GM23338 (cell line): ENCODE results near the gene PARD3. TPM values are rescaled to one million over a fixed set of nuclear protein-coding genes. Genes with fewer than 3 reads are reported as not detected.
"Not testable (repeated sequence)": the region's sequence is repeated elsewhere in the genome, so short reads cannot be mapped to it uniquely, and the experiment has no call there.

Experiments used
- ATAC-seq: fragments of 200-7000 bp; cut with Tn5 transposase; 3 replicates; pipeline ENCODE4 v1.9.1; 2020
- DNase-seq: peaks from one replicate; pipeline ENCODE4 v3.0.0-alpha.2; 2015; ENCODE audit warnings: low spot score
- H2AFZ ChIP-seq: fragments of 200-600 bp; sonication (generic); 2 replicates; pipeline ENCODE4 v1.8.0; 2016; ENCODE audit warnings: antibody characterized with exemption, mild to moderate bottlenecking, moderate library complexity
- H3F3A ChIP-seq: fragments of 200-600 bp; sonication (generic); replicated peaks from 2 replicates; pipeline ENCODE4 v1.8.0; 2017; ENCODE audit warnings: antibody characterized with exemption, mixed run types, low read depth
- H3K27ac ChIP-seq: fragments of 200-600 bp; sonication (generic); 2 replicates; pipeline ENCODE4 v1.6.1; 2016; ENCODE audit warnings: low read depth
- H3K27me3 ChIP-seq: fragments of 200-600 bp; sonication (generic); 2 replicates; pipeline ENCODE4 v1.8.0; 2016; ENCODE audit warnings: mild to moderate bottlenecking, mixed run types, moderate library complexity; ENCODE audit not compliant: insufficient read depth
- H3K36me3 ChIP-seq: fragments of 200-600 bp; sonication (generic); 2 replicates; pipeline ENCODE4 v1.8.0; 2016; ENCODE audit warnings: mild to moderate bottlenecking; ENCODE audit not compliant: insufficient read depth
- H3K4me1 ChIP-seq: fragments of 200-600 bp; sonication (generic); 2 replicates; pipeline ENCODE4 v1.8.0; 2016; ENCODE audit warnings: mild to moderate bottlenecking, moderate library complexity; ENCODE audit not compliant: insufficient read depth
- H3K4me2 ChIP-seq: fragments of 200-600 bp; sonication (generic); 2 replicates; pipeline ENCODE4 v1.7.1; 2017; ENCODE audit warnings: mixed run types
- H3K4me3 ChIP-seq: fragments of 200-600 bp; sonication (generic); 2 replicates; pipeline ENCODE4 v1.6.1; 2016; ENCODE audit warnings: mixed run types
- H3K79me2 ChIP-seq: fragments of 200-600 bp; sonication (generic); replicated peaks from 2 replicates; pipeline ENCODE4 v1.8.0; 2017; ENCODE audit warnings: mild to moderate bottlenecking; ENCODE audit not compliant: insufficient read depth
- H3K9me2 ChIP-seq: fragments of 200-600 bp; sonication (generic); 2 replicates; pipeline ENCODE4 v1.8.0; 2017; ENCODE audit not compliant: insufficient read depth
- H4K20me1 ChIP-seq: fragments of 200-600 bp; sonication (generic); replicated peaks from 2 replicates; pipeline ENCODE4 v1.8.0; 2017; ENCODE audit warnings: mild to moderate bottlenecking; ENCODE audit not compliant: insufficient read depth
- H3K27ac Mint-ChIP-seq: 2 replicates; pipeline ENCODE4 v1.8.0; 2020; ENCODE audit warnings: inconsistent platforms, mild to moderate bottlenecking, moderate library complexity, mixed read lengths
- H3K27me3 Mint-ChIP-seq: 3 replicates; pipeline ENCODE4 v1.8.0; 2022; ENCODE audit warnings: low read depth, mild to moderate bottlenecking, moderate library complexity, mixed read lengths, inconsistent platforms; ENCODE audit not compliant: insufficient read depth, poor library complexity
- H3K36me3 Mint-ChIP-seq: 3 replicates; pipeline ENCODE4 v1.8.0; 2021; ENCODE audit warnings: low read depth, mild to moderate bottlenecking, inconsistent platforms, moderate library complexity, mixed read lengths
- H3K4me1 Mint-ChIP-seq: 3 replicates; pipeline ENCODE4 v1.8.0; 2020; ENCODE audit warnings: mild to moderate bottlenecking, inconsistent platforms, mixed read lengths
- H3K4me3 Mint-ChIP-seq: 3 replicates; pipeline ENCODE4 v1.8.0; 2021; ENCODE audit warnings: moderate library complexity, mild to moderate bottlenecking, inconsistent platforms, mixed read lengths
- H3K9me3 Mint-ChIP-seq: 3 replicates; pipeline ENCODE4 v1.8.0; 2020; ENCODE audit warnings: moderate library complexity, mild to moderate bottlenecking, inconsistent platforms, mixed read lengths
- EZH2phosphoT487 ChIP-seq: fragments of 200-600 bp; sonication (generic); IDR thresholded peaks from one replicate; pipeline ENCODE4 v1.8.1; 2018; ENCODE audit warnings: antibody characterized with exemption; ENCODE audit not compliant: unreplicated experiment
- JUNB ChIP-seq: IDR thresholded peaks from one replicate; pipeline ENCODE4 v1.6.1; 2016; ENCODE audit warnings: antibody characterized with exemption; ENCODE audit not compliant: unreplicated experiment
- NANOG ChIP-seq: IDR thresholded peaks from 2 replicates; pipeline ENCODE4 v1.6.1; 2016; ENCODE audit warnings: antibody characterized with exemption, borderline replicate concordance
- POLR2AphosphoS5 ChIP-seq: IDR thresholded peaks from 2 replicates; pipeline ENCODE4 v1.6.1; 2016; ENCODE audit warnings: antibody characterized with exemption, low read depth
- STAT1 ChIP-seq: IDR thresholded peaks from one replicate; pipeline ENCODE4 v1.6.1; 2016; ENCODE audit warnings: antibody characterized with exemption; ENCODE audit not compliant: unreplicated experiment
- ZNF462 ChIP-seq: fragments of 250-450 bp; sonication (Bioruptor Pico); IDR thresholded peaks from 2 replicates; pipeline ENCODE4 v1.5.0; 2020; ENCODE audit warnings: mild to moderate bottlenecking, moderate library complexity
- polyA plus RNA-seq: library from polyadenylated mRNA; unstranded; fragments of >200 nt; fragmentation: Nextera tagmentation; extraction: Ambion mirVana; gene quantifications from 2 replicates; pipeline ENCODE4 v1.2.1, GENCODE V29; 2016
- total RNA-seq: library from RNA; depleted of rRNA; stranded (reverse); fragments of >200 nt; shearing (Covaris generic); gene quantifications from 2 replicates; pipeline ENCODE4 v1.2.3, GENCODE V29; 2014

PARD3 gene
- total and polyA plus RNA-seq, 2 experiments from 2014 or later: 30.2 to 51.4 TPM

GRCh38 chr10:34356463-34356862 lies 458.6 kb downstream of the PARD3 start:
- Histone ChIP-seq H3K9me2 (no peaks in the 10 kb centered on the region), H3K4me1 (no peaks in the 10 kb centered on the region), H3K36me3 (no peaks in the 10 kb centered on the region), H3K4me3 (no peak overlapping the region), H3K27ac (no peak overlapping the region), H3F3A (no peaks in the 10 kb centered on the region), H2AFZ (no peak overlapping the region), H3K27me3 (no peaks in the 10 kb centered on the region), H3K4me2 (no peak overlapping the region), H3K79me2 (no peaks in the 10 kb centered on the region), H4K20me1 (no peaks in the 10 kb centered on the region)
- H3K27me3 Mint-ChIP-seq: no peaks in the 10 kb centered on the region
- no peak overlapping the region for H3K4me3 Mint-ChIP-seq
- no peaks in the 10 kb centered on the region for H3K4me1 Mint-ChIP-seq
- H3K9me3 Mint-ChIP-seq: peaks cover 3% of the 10 kb centered on the region; the same call in 1 of the 3 replicates
- no peak overlapping the region for H3K27ac Mint-ChIP-seq
- no peak for ATAC-seq
- no peak for TF ChIP-seq POLR2AphosphoS5
- no peak for TF ChIP-seq EZH2phosphoT487
- TF ChIP-seq NANOG: no peak
- no peak for TF ChIP-seq STAT1
- TF ChIP-seq ZNF462 (CRISPR knock-in tag): no peak
- no peak for TF ChIP-seq JUNB
- no peak for DNase-seq
- peaks cover 35% of the 10 kb centered on the region for H3K36me3 Mint-ChIP-seq

GRCh38 chr10:34353530-34353929 lies 461.6 kb downstream of the PARD3 start:
- H3K9me3 Mint-ChIP-seq, H3K27ac Mint-ChIP-seq, H3K9me2 ChIP-seq, H3K79me2 ChIP-seq, H3K27me3 Mint-ChIP-seq, ATAC-seq, H3K36me3 ChIP-seq, H2AFZ ChIP-seq, H3K27ac ChIP-seq, H3K4me1 Mint-ChIP-seq, H3F3A ChIP-seq, H3K4me1 ChIP-seq, H3K4me3 ChIP-seq, H4K20me1 ChIP-seq, H3K27me3 ChIP-seq, DNase-seq, H3K4me3 Mint-ChIP-seq, H3K4me2 ChIP-seq: not testable (repeated sequence)
- H3K36me3 Mint-ChIP-seq: peaks cover 56% of the 10 kb centered on the region

- H3K27me3 Mint-ChIP-seq, H3K27me3 ChIP-seq, H3K4me3 ChIP-seq, H3K4me1 ChIP-seq, H3K27ac Mint-ChIP-seq, H3K36me3 ChIP-seq, H3K4me1 Mint-ChIP-seq, H3K79me2 ChIP-seq, DNase-seq, H3F3A ChIP-seq, H3K27ac ChIP-seq, H3K4me2 ChIP-seq, H3K9me2 ChIP-seq, H3K9me3 Mint-ChIP-seq, H2AFZ ChIP-seq, H3K4me3 Mint-ChIP-seq, ATAC-seq, H4K20me1 ChIP-seq: not testable (repeated sequence)
- H3K36me3 Mint-ChIP-seq: peaks cover 57% of the 10 kb centered on the region
These were observed 462.4 kb downstream of the PARD3 start for GRCh38 chr10:34352599-34353204.
